PC-9 (cell line): Measurements from ENCODE around the gene CRISPLD2.

Experiments used
- CTCF ChIP-seq: fragments of 200-600 bp; sonication (generic); conservative IDR thresholded peaks from 2 replicates; pipeline ENCODE4 v1.6.1; 2017; ENCODE audit warnings: mixed run types, antibody characterized with exemption, mild to moderate bottlenecking, moderate library complexity
- EZH2 ChIP-seq: fragments of 200-600 bp; sonication (generic); IDR thresholded peaks from 2 replicates; pipeline ENCODE4 v1.8.0; 2017; ENCODE audit warnings: antibody characterized with exemption, low read depth

GRCh38 chr16:84811529-84811928 lies 8.3 kb upstream of the CRISPLD2 start:
- TF ChIP-seq CTCF (no peak), EZH2 (no peak)
